Dendritic cell treated with granulocyte-macrophage colony-stimulating factor and Interleukin-4, amounts not matched to agents 40 ng/mL and 50 ng/mL, for 4 days (primary cell): ENCODE measurements around the gene SH3BP4.

Experiments used
- H3K27ac Mint-ChIP-seq: one replicate; pipeline ENCODE4 v1.8.0; 2022; ENCODE audit warnings: mild to moderate bottlenecking, mixed read lengths
- H3K27me3 Mint-ChIP-seq: one replicate; pipeline ENCODE4 v1.8.0; 2022; ENCODE audit warnings: mild to moderate bottlenecking, mixed read lengths
- H3K36me3 Mint-ChIP-seq: one replicate; pipeline ENCODE4 v1.8.0; 2022; ENCODE audit warnings: low read depth, mixed read lengths
- H3K4me1 Mint-ChIP-seq: one replicate; pipeline ENCODE4 v1.8.0; 2022; ENCODE audit warnings: low read depth, mixed read lengths
- H3K4me3 Mint-ChIP-seq: one replicate; pipeline ENCODE4 v1.8.0; 2022; ENCODE audit warnings: mild to moderate bottlenecking, moderate library complexity, mixed read lengths
- H3K9me3 Mint-ChIP-seq: one replicate; pipeline ENCODE4 v1.8.0; 2022; ENCODE audit warnings: mixed read lengths
- intact Hi-C: fragments of 100-400 bp; cut with micrococcal nuclease; formaldehyde crosslinking; loops from one replicate; pipeline ENCODE4 v1.15.0; 2022

SH3BP4 gene

GRCh38 chr2:234979204-234980167 lies 27.7 kb downstream of the SH3BP4 start:
- no peak overlapping the region for H3K4me3 Mint-ChIP-seq
- peaks cover 38% of the 10 kb centered on the region for H3K4me1 Mint-ChIP-seq
- peaks cover 49% of the 10 kb centered on the region for H3K27me3 Mint-ChIP-seq
- intact Hi-C loops, result no loop called here
- no peaks in the 10 kb centered on the region for H3K36me3 Mint-ChIP-seq
- no peaks in the 10 kb centered on the region for H3K9me3 Mint-ChIP-seq
- no peak overlapping the region for H3K27ac Mint-ChIP-seq

- intact Hi-C loops, result no loop called here
- Mint-ChIP-seq H3K36me3 (no peaks in the 10 kb centered on the region), H3K4me3 (no peak overlapping the region)
Measured at GRCh38 chr2:234980451-234981187, 28.8 kb downstream of the SH3BP4 start.

GRCh38 chr2:234981197-234982095 lies 29.6 kb downstream of the SH3BP4 start:
- Mint-ChIP-seq H3K36me3 (no peaks in the 10 kb centered on the region), H3K4me3 (no peak overlapping the region), H3K27ac (no peak overlapping the region), H3K4me1 (peaks cover 38% of the 10 kb centered on the region), H3K27me3 (peaks cover 54% of the 10 kb centered on the region), H3K9me3 (no peaks in the 10 kb centered on the region)
- intact Hi-C loops, result no loop called here

More at GRCh38 chr2:234980451-234981187, 28.8 kb downstream of the SH3BP4 start:
- Mint-ChIP-seq H3K27me3 (peaks cover 54% of the 10 kb centered on the region), H3K27ac (peak overlapping the region; percentile 25), H3K9me3 (no peaks in the 10 kb centered on the region), H3K4me1 (peaks cover 38% of the 10 kb centered on the region)

GRCh38 chr2:234982096-234982834 lies 30.4 kb downstream of the SH3BP4 start:
- Mint-ChIP-seq H3K27ac (no peak overlapping the region), H3K27me3 (peaks cover 53% of the 10 kb centered on the region), H3K4me3 (no peak overlapping the region), H3K4me1 (peaks cover 38% of the 10 kb centered on the region), H3K36me3 (no peaks in the 10 kb centered on the region), H3K9me3 (no peaks in the 10 kb centered on the region)
- intact Hi-C loops, result no loop called here

GRCh38 chr2:234983011-234983726 lies 31.4 kb downstream of the SH3BP4 start:
- intact Hi-C loops, result no loop called here
- Mint-ChIP-seq H3K27ac (no peak overlapping the region), H3K4me1 (peaks cover 37% of the 10 kb centered on the region), H3K9me3 (no peaks in the 10 kb centered on the region), H3K36me3 (no peaks in the 10 kb centered on the region), H3K4me3 (no peak overlapping the region), H3K27me3 (peaks cover 52% of the 10 kb centered on the region)

- intact Hi-C loops, result no loop called here
- Mint-ChIP-seq H3K27ac (no peak overlapping the region), H3K27me3 (peaks cover 46% of the 10 kb centered on the region), H3K9me3 (no peaks in the 10 kb centered on the region), H3K4me3 (no peak overlapping the region), H3K4me1 (peaks cover 46% of the 10 kb centered on the region), H3K36me3 (no peaks in the 10 kb centered on the region)
Measured at GRCh38 chr2:234985608-234986245, 33.9 kb downstream of the SH3BP4 start.

GRCh38 chr2:234986390-234986789 lies 34.6 kb downstream of the SH3BP4 start:
- Mint-ChIP-seq H3K9me3 (no peaks in the 10 kb centered on the region), H3K27me3 (peaks cover 44% of the 10 kb centered on the region), H3K36me3 (no peaks in the 10 kb centered on the region), H3K4me3 (no peak overlapping the region), H3K4me1 (peaks cover 45% of the 10 kb centered on the region), H3K27ac (no peak overlapping the region)
- intact Hi-C loops, result no loop called here

GRCh38 chr2:234986876-234987720 lies 35.3 kb downstream of the SH3BP4 start:
- intact Hi-C loops, result no loop called here
- Mint-ChIP-seq H3K27me3 (peaks cover 44% of the 10 kb centered on the region), H3K9me3 (no peaks in the 10 kb centered on the region), H3K4me1 (peaks cover 51% of the 10 kb centered on the region), H3K27ac (no peak overlapping the region), H3K36me3 (no peaks in the 10 kb centered on the region), H3K4me3 (no peak overlapping the region)

GRCh38 chr2:234987754-234988153 lies 35.9 kb downstream of the SH3BP4 start:
- peaks cover 39% of the 10 kb centered on the region for H3K27me3 Mint-ChIP-seq
- H3K4me1 Mint-ChIP-seq, result peaks cover 58% of the 10 kb centered on the region
- H3K4me3 Mint-ChIP-seq, result no peak overlapping the region
- no peak overlapping the region for H3K27ac Mint-ChIP-seq
- intact Hi-C loops, result no loop called here
- no peaks in the 10 kb centered on the region for H3K9me3 Mint-ChIP-seq
- no peaks in the 10 kb centered on the region for H3K36me3 Mint-ChIP-seq

- H3K4me1 Mint-ChIP-seq, result peaks cover 61% of the 10 kb centered on the region
- H3K27me3 Mint-ChIP-seq, result peaks cover 38% of the 10 kb centered on the region
- intact Hi-C loops, result no loop called here
- H3K9me3 Mint-ChIP-seq, result no peaks in the 10 kb centered on the region
- no peak overlapping the region for H3K27ac Mint-ChIP-seq
- no peak overlapping the region for H3K4me3 Mint-ChIP-seq
- no peaks in the 10 kb centered on the region for H3K36me3 Mint-ChIP-seq
Measured at GRCh38 chr2:234988491-234988890, 36.7 kb downstream of the SH3BP4 start.

- Mint-ChIP-seq H3K9me3 (no peaks in the 10 kb centered on the region), H3K36me3 (no peaks in the 10 kb centered on the region), H3K27me3 (peaks cover 38% of the 10 kb centered on the region), H3K27ac (no peak overlapping the region), H3K4me1 (peaks cover 61% of the 10 kb centered on the region), H3K4me3 (no peak overlapping the region)
- intact Hi-C loops, result no loop called here
Measured at GRCh38 chr2:234989183-234989701, 37.4 kb downstream of the SH3BP4 start.
